ENCODE results near the gene CAMSAP3. TPM values are rescaled to one million over a fixed set of nuclear protein-coding genes. Genes with fewer than 3 reads are reported as not detected.
"Not testable (repeated sequence)": the region's sequence is repeated elsewhere in the genome, so short reads cannot be mapped to it uniquely, and the experiment has no call there.

The CAMSAP3 gene
- total and polyA plus RNA-seq, 10 donors, result 0.28 to 1.5 (median 0.79) TPM

- Histone ChIP-seq H3K4me3 (no peak overlapping the region), H3K36me3 (no peaks in the 10 kb centered on the region), H3K27me3 (replicated peaks in 1 of 7) (peaks cover 0 to 6% (median 0%) of the 10 kb centered on the region in 7 donors), H3K4me1 (no peaks in the 10 kb centered on the region), H3K27ac (no peak overlapping the region), H3K9me3 (no peaks in the 10 kb centered on the region)
- TF ChIP-seq CTCF (IDR thresholded peaks at IDR 0.05 in 8 of 11, conservative IDR thresholded peaks at IDR 0.05 in 3 of 11) (no peak), POLR2AphosphoS5 (IDR thresholded peaks at IDR 0.05) (no peak), POLR2A (IDR thresholded peaks at IDR 0.05) (no peak)
- 61 to 78% (median 68%) methylated on average over 9 of the region's 9 CpGs for WGBS, 5 donors
- no peak for DNase-seq
- intact Hi-C loops (cut with DNase I; ENCODE audit: low total_unique reads), result no loop called here
Measured at GRCh38 chr19:7575434-7576040, 20.1 kb upstream of the CAMSAP3 start.

- not testable (repeated sequence) for DNase-seq
Measured at GRCh38 chr19:7577422-7577821, 18.2 kb upstream of the CAMSAP3 start.

GRCh38 chr19:7578127-7578526 lies 17.5 kb upstream of the CAMSAP3 start:
- DNase-seq, result no peak
- TF ChIP-seq POLR2A (IDR thresholded peaks at IDR 0.05) (no peak), POLR2AphosphoS5 (IDR thresholded peaks at IDR 0.05) (no peak), CTCF (IDR thresholded peaks at IDR 0.05 in 8 of 11, conservative IDR thresholded peaks at IDR 0.05 in 3 of 11) (no peak)
- H3K4me3 ChIP-seq, result no peak overlapping the region
- WGBS, 5 donors, result 65 to 77% (median 68%) methylated on average over 6 of the region's 6 CpGs
- H3K27me3 ChIP-seq (replicated peaks in 1 of 7), result peaks cover 0 to 6% (median 0%) of the 10 kb centered on the region in 7 donors
- no peak overlapping the region for H3K27ac ChIP-seq
- no peaks in the 10 kb centered on the region for H3K36me3 ChIP-seq
- intact Hi-C loops (cut with DNase I; ENCODE audit: low total_unique reads), result no loop called here
- H3K4me1 ChIP-seq, result no peaks in the 10 kb centered on the region
- H3K9me3 ChIP-seq, result no peaks in the 10 kb centered on the region

More at GRCh38 chr19:7577422-7577821, 18.2 kb upstream of the CAMSAP3 start:
- H3K27me3 ChIP-seq (replicated peaks in 1 of 7); H3K9me3 ChIP-seq; H3K4me1 ChIP-seq; H3K27ac ChIP-seq; intact Hi-C loops (cut with DNase I; ENCODE audit: low total_unique reads); H3K36me3 ChIP-seq; H3K4me3 ChIP-seq: not testable (repeated sequence)
- WGBS, 5 donors, result 88 to 100% (median 95%) methylated on average over 1 of the region's 1 CpG

GRCh38 chr19:7579182-7579581 lies 16.5 kb upstream of the CAMSAP3 start:
- intact Hi-C loops (cut with DNase I; ENCODE audit: low total_unique reads), result no loop called here
- no peaks in the 10 kb centered on the region for H3K36me3 ChIP-seq
- TF ChIP-seq POLR2AphosphoS5 (IDR thresholded peaks at IDR 0.05), result no peak
- TF ChIP-seq CTCF (IDR thresholded peaks at IDR 0.05 in 8 of 11, conservative IDR thresholded peaks at IDR 0.05 in 3 of 11), result no peak
- no peak for TF ChIP-seq POLR2A (IDR thresholded peaks at IDR 0.05)
- no peak for DNase-seq
- H3K4me3 ChIP-seq, result no peak overlapping the region
- no peaks in the 10 kb centered on the region for H3K4me1 ChIP-seq
- peaks cover 0 to 6% (median 0%) of the 10 kb centered on the region in 7 donors for H3K27me3 ChIP-seq (replicated peaks in 1 of 7)
- H3K27ac ChIP-seq, result no peak overlapping the region
- WGBS, 5 donors, result 69 to 79% (median 75%) methylated on average over 6 of the region's 6 CpGs
- no peaks in the 10 kb centered on the region for H3K9me3 ChIP-seq

Data from spleen (tissue), 11 donors.